Thyroid gland (tissue), 4 donors: Measurements from ENCODE around the gene ISL2.

Experiments used
- CTCF ChIP-seq, 6 experiments: fragments of 200-600 bp in 3 of 6; fragments of 450-650 bp in 3 of 6; sonication (generic) in 3 of 6; IDR thresholded peaks; one replicate each; pipeline ENCODE4 v1.5.1; 2016 to 2019; ENCODE audit warnings: antibody characterized with exemption in 6 of 6, mild to moderate bottlenecking in 2 of 6, inconsistent platforms in 1 of 6, moderate library complexity in 1 of 6
- POLR2A ChIP-seq, 2 donors: fragments of 450-650 bp; IDR thresholded peaks; one replicate each; pipeline ENCODE4 v1.6.1; 2017; ENCODE audit warnings: antibody characterized with exemption in 2 of 2, mild to moderate bottlenecking in 2 of 2, moderate library complexity in 1 of 2

- TF ChIP-seq CTCF (IDR thresholded peaks at IDR 0.05) (no peak), POLR2A (IDR thresholded peaks at IDR 0.05) (no peak)
Observed at GRCh38 chr15:76344893-76345582, 8.5 kb downstream of the ISL2 start.
